ENCODE results near the gene UBE2R2. TPM values are rescaled to one million over a fixed set of nuclear protein-coding genes. Genes with fewer than 3 reads are reported as not detected.

The UBE2R2 gene
- total RNA-seq, 4 donors from 2014 or later = 30.4 to 39.9 (median 36.5) TPM

DNA sequence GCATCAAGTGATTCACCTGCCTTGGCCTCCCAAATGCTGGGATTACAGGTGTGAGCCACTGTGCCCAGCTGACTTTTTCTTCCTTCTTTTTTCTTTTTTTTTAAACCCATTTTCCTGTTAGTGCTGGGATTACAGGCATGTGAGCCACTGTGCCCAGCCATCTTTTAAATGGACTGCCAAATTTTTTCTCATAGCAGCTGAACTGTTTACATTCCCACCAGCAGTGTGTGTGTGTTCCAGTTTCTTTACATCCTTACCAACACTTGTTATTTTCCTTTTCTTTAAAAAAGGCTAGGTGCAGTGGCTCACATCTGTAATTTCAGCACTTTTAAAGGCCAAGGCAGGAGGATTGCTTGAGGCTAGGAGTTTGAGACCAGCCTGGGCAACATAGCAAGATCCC lies 76.9 kb downstream of the UBE2R2 start:
- intact Hi-C loops (cut with DNase I; ENCODE audit: low total_unique reads) = no loop called here
- no peak overlapping the region for H3K4me3 ChIP-seq (ENCODE audit: low read depth, poor library complexity, severe bottlenecking)
- TF ChIP-seq CTCF (IDR thresholded peaks at IDR 0.05) (no peak), POLR2A (IDR thresholded peaks at IDR 0.05) (no peak)
- DNase-seq (ENCODE audit: low spot score in 2 of 2) = no peak

DNA sequence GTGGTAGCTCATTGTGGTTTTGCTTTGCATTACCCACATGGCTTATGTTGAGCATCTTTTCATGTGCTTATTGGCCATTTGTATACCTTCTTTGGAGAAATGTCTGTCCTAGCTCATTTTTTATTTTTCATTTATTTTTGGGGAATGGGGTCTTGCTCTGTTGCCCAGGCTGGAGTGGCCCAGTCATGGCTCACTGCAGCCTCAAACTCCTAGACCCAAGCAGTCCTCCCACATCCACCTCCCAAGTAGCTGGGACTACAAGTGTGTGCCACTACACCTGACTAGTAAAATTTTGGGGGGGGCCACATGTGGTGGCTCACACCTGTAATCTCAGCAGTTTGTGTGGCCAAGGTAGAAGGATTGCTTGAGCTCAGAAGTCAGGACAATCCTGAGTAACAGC lies 77.4 kb downstream of the UBE2R2 start:
- H3K4me3 ChIP-seq (ENCODE audit: low read depth, poor library complexity, severe bottlenecking) = no peak overlapping the region
- no peak for DNase-seq (ENCODE audit: low spot score in 2 of 2)
- intact Hi-C loops (cut with DNase I; ENCODE audit: low total_unique reads) = no loop called here
- TF ChIP-seq CTCF (IDR thresholded peaks at IDR 0.05) = no peak
- TF ChIP-seq POLR2A (IDR thresholded peaks at IDR 0.05) = no peak

GRCh38 chr9:33903157-33903780 lies 86.3 kb downstream of the UBE2R2 start:
- WGBS, 2 donors = 85 to 86% methylated on average over 4 of the region's 4 CpGs
- no peak overlapping the region for H3K4me3 ChIP-seq (ENCODE audit: low read depth, poor library complexity, severe bottlenecking)
- no peak for DNase-seq (ENCODE audit: low spot score in 2 of 2)
- intact Hi-C loops (cut with DNase I; ENCODE audit: low total_unique reads) = no loop called here
- no peak for TF ChIP-seq CTCF (IDR thresholded peaks at IDR 0.05)
- TF ChIP-seq POLR2A (IDR thresholded peaks at IDR 0.05) = no peak

GRCh38 chr9:33905137-33905536 lies 88.2 kb downstream of the UBE2R2 start:
- no peak for TF ChIP-seq POLR2A (IDR thresholded peaks at IDR 0.05)
- TF ChIP-seq CTCF (IDR thresholded peaks at IDR 0.05) = no peak
- no peak overlapping the region for H3K4me3 ChIP-seq (ENCODE audit: low read depth, poor library complexity, severe bottlenecking)
- intact Hi-C loops (cut with DNase I; ENCODE audit: low total_unique reads) = no loop called here
- 95 to 97% methylated on average over 1 of the region's 1 CpG for WGBS, 2 donors
- no peak for DNase-seq (ENCODE audit: low spot score in 2 of 2)

- intact Hi-C loops (cut with DNase I; ENCODE audit: low total_unique reads) = no loop called here
- TF ChIP-seq CTCF (IDR thresholded peaks at IDR 0.05) (no peak), POLR2A (IDR thresholded peaks at IDR 0.05) (no peak)
- no peak overlapping the region for H3K4me3 ChIP-seq (ENCODE audit: low read depth, poor library complexity, severe bottlenecking)
- DNase-seq (ENCODE audit: low spot score in 2 of 2) = no peak
- WGBS, 2 donors = 83 to 92% methylated on average over 2 of the region's 2 CpGs
These were observed 89.8 kb downstream of the UBE2R2 start for GRCh38 chr9:33906769-33907168.

DNA sequence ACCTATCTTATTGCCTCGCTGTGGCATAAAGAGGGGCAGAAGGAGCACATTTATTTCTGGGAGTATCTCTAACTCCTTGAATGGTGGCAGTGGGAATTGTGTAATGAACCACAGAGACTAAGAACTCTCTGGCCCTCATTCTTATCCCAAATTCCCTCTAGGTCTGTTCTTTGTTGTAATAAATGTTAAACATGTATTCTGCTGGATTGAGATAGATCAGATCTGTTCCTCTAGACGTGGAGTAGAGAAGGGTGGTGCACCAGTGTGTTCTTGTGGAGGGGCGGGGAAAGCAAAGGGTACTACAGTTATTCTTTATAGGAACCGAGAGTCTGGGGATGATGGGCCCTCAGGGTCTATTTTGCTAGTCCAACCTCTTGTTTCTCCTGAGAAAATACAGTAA lies 90.4 kb downstream of the UBE2R2 start:
- DNase-seq (ENCODE audit: low spot score in 2 of 2) = no peak
- no peak for TF ChIP-seq CTCF (IDR thresholded peaks at IDR 0.05)
- 60 to 64% methylated on average over 4 of the region's 4 CpGs for WGBS, 2 donors
- intact Hi-C loops (cut with DNase I; ENCODE audit: low total_unique reads) = no loop called here
- no peak overlapping the region for H3K4me3 ChIP-seq (ENCODE audit: low read depth, poor library complexity, severe bottlenecking)
